GM12873 (cell line): ENCODE measurements around the gene CASKIN1.

Source experiments
- TF ChIP-seq, protein P1 (sequence below): IDR thresholded peaks from 2 replicates; pipeline ENCODE4 v1.5.1; 2012; ENCODE audit warnings: low read depth, mild to moderate bottlenecking, moderate library complexity, low read length, control low read depth; ENCODE audit not compliant: insufficient read depth; ENCODE audit errors: missing control alignments

Gene CASKIN1

DNA sequence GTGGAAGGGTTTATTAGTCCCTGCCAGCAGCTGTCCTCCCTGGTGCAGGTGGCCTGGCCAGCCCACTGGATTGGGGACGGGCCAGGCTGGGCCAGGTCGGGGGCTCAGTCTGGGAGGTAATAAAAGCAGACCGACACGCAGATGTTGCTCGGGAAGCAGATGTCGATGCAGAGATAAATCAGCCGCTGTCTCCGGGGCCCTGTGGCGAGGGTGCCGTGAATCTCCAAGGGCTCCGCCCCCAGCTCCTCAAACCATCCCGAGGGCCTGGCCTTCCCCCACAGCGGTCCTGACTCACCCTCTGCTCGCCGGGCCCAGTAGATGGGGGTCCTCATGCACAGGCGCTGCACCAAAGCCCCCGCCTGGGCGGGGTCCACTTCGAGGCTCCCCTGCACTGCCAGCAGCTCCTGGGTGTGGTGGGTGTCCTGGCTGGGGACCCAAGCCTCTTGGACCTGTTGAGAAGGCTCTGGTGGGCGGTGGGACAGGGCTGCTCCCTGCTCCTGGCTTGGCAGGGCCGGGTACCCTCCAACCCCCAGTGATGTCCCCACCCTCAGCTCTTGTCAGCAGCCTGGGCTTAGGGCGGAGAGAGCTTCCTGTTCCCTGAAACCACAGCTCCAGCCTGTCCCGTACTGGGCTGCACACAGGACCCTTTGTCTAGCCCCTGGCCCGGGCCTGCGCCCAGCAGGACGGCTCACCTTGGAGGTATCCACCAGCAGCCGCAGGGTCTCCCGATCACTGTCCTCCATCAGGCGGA, 13.0 kb upstream of the CASKIN1 start:
- TF ChIP-seq, protein P1, sequence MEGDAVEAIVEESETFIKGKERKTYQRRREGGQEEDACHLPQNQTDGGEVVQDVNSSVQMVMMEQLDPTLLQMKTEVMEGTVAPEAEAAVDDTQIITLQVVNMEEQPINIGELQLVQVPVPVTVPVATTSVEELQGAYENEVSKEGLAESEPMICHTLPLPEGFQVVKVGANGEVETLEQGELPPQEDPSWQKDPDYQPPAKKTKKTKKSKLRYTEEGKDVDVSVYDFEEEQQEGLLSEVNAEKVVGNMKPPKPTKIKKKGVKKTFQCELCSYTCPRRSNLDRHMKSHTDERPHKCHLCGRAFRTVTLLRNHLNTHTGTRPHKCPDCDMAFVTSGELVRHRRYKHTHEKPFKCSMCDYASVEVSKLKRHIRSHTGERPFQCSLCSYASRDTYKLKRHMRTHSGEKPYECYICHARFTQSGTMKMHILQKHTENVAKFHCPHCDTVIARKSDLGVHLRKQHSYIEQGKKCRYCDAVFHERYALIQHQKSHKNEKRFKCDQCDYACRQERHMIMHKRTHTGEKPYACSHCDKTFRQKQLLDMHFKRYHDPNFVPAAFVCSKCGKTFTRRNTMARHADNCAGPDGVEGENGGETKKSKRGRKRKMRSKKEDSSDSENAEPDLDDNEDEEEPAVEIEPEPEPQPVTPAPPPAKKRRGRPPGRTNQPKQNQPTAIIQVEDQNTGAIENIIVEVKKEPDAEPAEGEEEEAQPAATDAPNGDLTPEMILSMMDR: no peak

DNA sequence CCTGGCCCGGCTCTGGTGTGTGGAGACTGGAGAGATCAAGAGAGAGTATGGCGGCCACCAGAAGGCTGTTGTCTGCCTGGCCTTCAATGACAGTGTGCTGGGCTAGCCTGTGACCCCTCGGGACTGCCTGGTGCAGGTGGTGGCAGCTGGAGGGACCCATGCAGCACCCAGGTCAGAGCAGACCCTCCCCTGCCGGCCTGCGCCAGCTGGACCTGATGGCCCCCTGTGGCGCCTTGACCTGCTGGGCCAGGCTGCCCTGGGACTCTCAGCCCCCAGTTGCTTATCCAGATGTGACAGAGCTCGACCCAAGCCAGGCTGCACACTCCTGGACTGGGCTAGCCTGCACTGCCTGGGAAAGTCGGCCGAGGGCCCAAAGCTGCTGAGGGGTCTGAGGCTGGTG, 12.4 kb upstream of the CASKIN1 start:
- TF ChIP-seq, protein P1: no peak

DNA sequence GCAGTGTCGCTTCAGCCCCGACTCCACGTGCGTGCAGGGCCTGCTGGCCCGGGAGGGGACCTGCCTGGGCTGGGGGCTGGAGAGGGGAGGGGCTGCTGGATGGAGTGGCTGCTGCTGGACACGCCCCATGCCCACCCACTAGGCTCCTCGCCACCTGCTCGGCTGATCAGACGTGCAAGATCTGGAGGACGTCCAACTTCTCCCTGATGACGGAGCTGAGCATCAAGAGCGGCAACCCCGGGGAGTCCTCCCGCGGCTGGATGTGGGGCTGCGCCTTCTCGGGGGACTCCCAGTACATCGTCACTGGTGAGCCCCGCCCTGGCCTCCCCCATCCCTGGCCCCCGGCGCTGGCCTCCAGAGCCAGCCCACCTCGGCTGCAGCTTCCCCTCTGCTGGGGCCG, 11.9 kb upstream of the CASKIN1 start:
- TF ChIP-seq, protein P1: no peak

DNA sequence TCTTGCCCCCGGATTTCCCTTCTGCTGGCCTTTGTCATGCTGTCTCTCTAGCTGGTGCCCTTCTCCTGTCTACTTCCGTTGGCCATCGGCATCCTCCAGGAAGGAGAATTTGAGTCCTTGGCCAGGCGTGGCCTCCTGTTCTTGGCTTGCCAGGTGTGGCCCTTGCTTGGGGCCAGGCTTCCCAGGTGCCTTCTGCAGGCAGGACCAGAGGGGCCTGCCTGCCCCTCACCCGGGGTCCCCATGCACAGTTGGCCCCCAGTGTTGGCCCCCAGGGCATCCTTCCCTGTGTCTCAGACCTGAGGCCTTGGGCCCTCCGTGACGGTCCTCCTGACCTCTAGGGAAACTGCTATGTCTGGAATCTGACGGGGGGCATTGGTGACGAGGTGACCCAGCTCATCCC, 11.5 kb upstream of the CASKIN1 start:
- TF ChIP-seq, protein P1: no peak

DNA sequence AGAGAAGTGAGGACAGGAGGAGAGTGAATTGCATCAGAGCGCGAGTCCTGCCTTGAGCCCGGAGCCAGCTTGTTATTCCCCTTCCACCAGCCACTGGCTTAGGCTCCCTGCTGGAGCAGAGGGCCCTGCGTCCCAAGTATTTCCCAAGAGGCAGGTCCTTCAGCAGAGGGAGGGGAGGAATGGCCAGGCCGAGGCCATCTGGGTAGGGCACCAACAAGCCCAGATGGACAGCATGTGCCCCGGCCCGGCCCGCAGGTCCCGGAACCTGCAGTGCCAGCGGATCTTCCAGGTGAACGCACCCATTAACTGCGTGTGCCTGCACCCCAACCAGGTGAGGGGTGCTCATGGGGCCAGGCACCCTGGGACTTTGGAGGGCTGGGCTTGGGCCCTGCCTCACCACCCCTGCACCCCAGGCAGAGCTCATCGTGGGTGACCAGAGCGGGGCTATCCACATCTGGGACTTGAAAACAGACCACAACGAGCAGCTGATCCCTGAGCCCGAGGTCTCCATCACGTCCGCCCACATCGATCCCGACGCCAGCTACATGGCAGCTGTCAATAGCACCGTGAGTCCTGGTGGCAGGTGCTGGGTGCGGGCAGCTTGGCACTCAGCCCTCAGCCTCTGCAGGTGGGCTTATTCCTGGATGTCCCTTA, 10.5 kb upstream of the CASKIN1 start:
- TF ChIP-seq, protein P1: no peak

DNA sequence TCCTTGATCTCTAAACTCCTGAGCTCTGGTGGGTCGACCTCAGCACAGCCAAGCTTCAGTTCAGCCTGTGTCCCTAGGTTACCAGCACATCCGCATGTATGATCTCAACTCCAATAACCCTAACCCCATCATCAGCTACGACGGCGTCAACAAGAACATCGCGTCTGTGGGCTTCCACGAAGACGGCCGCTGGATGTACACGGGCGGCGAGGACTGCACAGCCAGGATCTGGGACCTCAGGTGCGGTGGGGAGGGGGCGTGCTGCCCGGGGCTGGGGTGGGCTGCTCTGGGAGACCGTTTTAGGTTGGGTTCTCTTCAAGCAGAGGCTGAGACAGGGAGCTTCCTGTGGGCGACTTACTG, 10.0 kb upstream of the CASKIN1 start:
- TF ChIP-seq, protein P1: no peak

DNA sequence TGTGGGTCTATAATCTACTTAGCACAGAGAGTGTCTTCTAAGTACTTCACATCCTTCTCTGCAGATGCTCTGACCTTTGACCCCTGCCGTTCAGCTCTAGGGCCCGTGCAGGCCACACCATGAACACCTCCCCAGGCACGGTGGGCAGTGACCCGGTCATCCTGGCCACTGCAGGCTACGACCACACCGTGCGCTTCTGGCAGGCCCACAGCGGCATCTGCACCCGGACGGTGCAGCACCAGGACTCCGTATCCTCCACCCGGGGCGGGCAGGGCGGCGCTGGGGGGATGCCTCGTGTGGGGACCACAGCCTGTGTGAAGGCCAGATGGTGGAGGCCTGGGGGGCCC, 9.5 kb upstream of the CASKIN1 start:
- TF ChIP-seq, protein P1: no peak
